Fibroblast of lung (primary cell): ENCODE measurements around the gene KIF11. TPM values are rescaled to one million over a fixed set of nuclear protein-coding genes. Genes with fewer than 3 reads are reported as not detected.

Experiments
- DNase-seq, 2 donors: peaks; one replicate each; pipeline versions ENCODE4 v3.0.0 to v3.0.0-alpha.2; 2010; ENCODE audit warnings: low read depth in 2 of 2
- H2AFZ ChIP-seq: 2 replicates; pipeline ENCODE4 v1.5.1; 2012; ENCODE audit warnings: low read length, control low read depth, inconsistent platforms
- H3K27ac ChIP-seq: 2 replicates; pipeline ENCODE4 v1.5.1; 2011; ENCODE audit warnings: low read length, control low read depth; ENCODE audit not compliant: insufficient read depth
- H3K27me3 ChIP-seq: 2 replicates; pipeline ENCODE4 v1.5.1; 2011; ENCODE audit warnings: mild to moderate bottlenecking, low read length; ENCODE audit not compliant: control insufficient read depth, insufficient read depth
- H3K36me3 ChIP-seq: 2 replicates; pipeline ENCODE4 v1.5.1; 2011; ENCODE audit warnings: low read length; ENCODE audit not compliant: control insufficient read depth, insufficient read depth
- H3K4me1 ChIP-seq: 2 replicates; pipeline ENCODE4 v1.5.1; 2011; ENCODE audit warnings: low read length; ENCODE audit not compliant: control insufficient read depth, insufficient read depth; ENCODE audit errors: extremely low read depth
- H3K4me2 ChIP-seq: 2 replicates; pipeline ENCODE4 v1.5.1; 2011; ENCODE audit warnings: low read length, control low read depth; ENCODE audit not compliant: insufficient read depth; ENCODE audit errors: extremely low read depth
- H3K4me3 ChIP-seq, 4 experiments: fragments of 200-600 bp in 1 of 4; sonication (generic) in 1 of 4; replicated peaks in 1 of 4; 2 replicates each; pipeline ENCODE4 v1.5.1; 2011 to 2016; ENCODE audit warnings: low read length in 4 of 4, low read depth in 3 of 4, mild to moderate bottlenecking in 3 of 4, control low read depth in 2 of 4, inconsistent platforms in 1 of 4, mixed read lengths in 1 of 4; ENCODE audit not compliant: insufficient read depth in 1 of 4; ENCODE audit errors: control extremely low read depth in 1 of 4
- H3K79me2 ChIP-seq: 2 replicates; pipeline ENCODE4 v1.5.1; 2012; ENCODE audit warnings: mild to moderate bottlenecking, low read length, inconsistent platforms; ENCODE audit not compliant: control insufficient read depth, insufficient read depth
- H3K9ac ChIP-seq: 2 replicates; pipeline ENCODE4 v1.5.1; 2011; ENCODE audit warnings: mild to moderate bottlenecking, low read length, control low read depth; ENCODE audit not compliant: insufficient read depth
- H3K9me3 ChIP-seq: 2 replicates; pipeline ENCODE4 v1.5.1; 2012; ENCODE audit warnings: low read depth, low read length; ENCODE audit not compliant: control insufficient read depth, insufficient read depth
- H4K20me1 ChIP-seq: 2 replicates; pipeline ENCODE4 v1.5.1; 2011; ENCODE audit warnings: low read length; ENCODE audit not compliant: control insufficient read depth, insufficient read depth; ENCODE audit errors: extremely low read depth
- CTCF ChIP-seq, 2 donors: IDR thresholded peaks in 1 of 2; conservative IDR thresholded peaks in 1 of 2; 1 replicate in 1 of 2; 2 replicates in 1 of 2; pipeline ENCODE4 v1.5.1; 2011 to 2012; ENCODE audit warnings: low read length in 2 of 2, control low read depth in 1 of 2, inconsistent platforms in 1 of 2, low read depth in 1 of 2, mild to moderate bottlenecking in 1 of 2
- EZH2 ChIP-seq: IDR thresholded peaks from 2 replicates; pipeline ENCODE4 v1.5.1; 2012; ENCODE audit warnings: low read length, control low read depth, mild to moderate bottlenecking; ENCODE audit errors: missing control alignments
- polyA plus RNA-seq, 2 donors: library from polyadenylated mRNA; depleted of rRNA in 1 of 2; stranded (reverse) in 1 of 2; unstranded in 1 of 2; fragments of >200 nt; gene quantifications; 2 replicates each; pipeline ENCODE4 v1.2.1, GENCODE V29; 2011 to 2012; ENCODE audit warnings: missing spikeins in 1 of 2
- total RNA-seq: library from RNA; depleted of rRNA; stranded (reverse); fragments of >200 nt; gene quantifications from 2 replicates; pipeline ENCODE4 v1.2.1, GENCODE V29; 2014

The KIF11 gene
- total and polyA plus RNA-seq, 2 donors (not counting 1 experiment from before 2014, with no cell fraction given): 7.5 to 8.9 TPM

DNA sequence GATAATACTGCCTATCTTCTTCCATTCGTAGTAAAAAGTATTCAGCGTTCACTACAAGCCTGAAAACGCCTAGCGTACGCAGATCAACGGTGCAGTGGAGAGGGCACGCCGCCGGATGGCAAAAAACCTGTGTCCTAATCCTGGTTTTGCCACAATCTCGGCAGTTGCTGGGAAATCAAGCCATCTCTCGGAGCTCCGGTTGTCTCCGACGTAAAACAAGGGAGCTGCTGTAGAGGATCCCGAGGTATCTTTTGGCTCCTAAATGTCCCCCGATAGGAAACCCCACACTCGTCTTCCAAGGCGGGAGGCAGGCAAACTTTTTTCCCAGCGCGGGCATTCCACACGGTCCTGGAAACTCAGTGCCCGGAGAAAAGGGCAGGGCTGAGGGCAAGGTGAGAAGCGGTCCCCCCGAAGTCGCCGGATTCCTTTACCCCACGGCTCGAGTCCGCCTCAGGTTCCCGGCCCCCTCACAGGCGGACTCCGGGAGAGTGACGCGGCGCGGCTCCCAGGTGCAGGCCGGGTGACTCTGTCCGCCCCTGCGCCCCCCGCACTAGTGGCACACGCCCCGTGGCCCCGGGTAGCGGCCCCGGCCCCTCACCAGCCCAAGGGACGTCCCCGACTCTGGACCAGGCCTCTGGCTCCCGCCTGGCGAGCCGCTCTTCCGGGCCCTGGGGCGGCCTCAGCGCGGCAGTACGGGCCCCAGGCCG, 19.7 kb upstream of the KIF11 start:
- Histone ChIP-seq H2AFZ (peak overlapping the region; percentile 20), H3K4me2 (peak overlapping the region; percentile 90), H3K36me3 (no peaks in the 10 kb centered on the region), H3K9ac (peak overlapping the region; percentile 74), H3K4me3 (peak overlapping the region; percentile 70 to 98 (median 82)), H3K9me3 (no peaks in the 10 kb centered on the region), H3K79me2 (peaks cover 19% of the 10 kb centered on the region), H3K27ac (peak overlapping the region; percentile 94), H3K27me3 (no peaks in the 10 kb centered on the region), H4K20me1 (no peaks in the 10 kb centered on the region), H3K4me1 (peaks cover 13% of the 10 kb centered on the region)
- DNase-seq: peak; percentile 47 to 50
- TF ChIP-seq EZH2: no peak
- TF ChIP-seq CTCF (conservative IDR thresholded peaks at IDR 0.05 in 1 of 2, IDR thresholded peaks at IDR 0.05 in 1 of 2; ENCODE audit: low read depth in 1 of 2, low read length in 2 of 2): peak in 1 of 2 donors; percentile 3

DNA sequence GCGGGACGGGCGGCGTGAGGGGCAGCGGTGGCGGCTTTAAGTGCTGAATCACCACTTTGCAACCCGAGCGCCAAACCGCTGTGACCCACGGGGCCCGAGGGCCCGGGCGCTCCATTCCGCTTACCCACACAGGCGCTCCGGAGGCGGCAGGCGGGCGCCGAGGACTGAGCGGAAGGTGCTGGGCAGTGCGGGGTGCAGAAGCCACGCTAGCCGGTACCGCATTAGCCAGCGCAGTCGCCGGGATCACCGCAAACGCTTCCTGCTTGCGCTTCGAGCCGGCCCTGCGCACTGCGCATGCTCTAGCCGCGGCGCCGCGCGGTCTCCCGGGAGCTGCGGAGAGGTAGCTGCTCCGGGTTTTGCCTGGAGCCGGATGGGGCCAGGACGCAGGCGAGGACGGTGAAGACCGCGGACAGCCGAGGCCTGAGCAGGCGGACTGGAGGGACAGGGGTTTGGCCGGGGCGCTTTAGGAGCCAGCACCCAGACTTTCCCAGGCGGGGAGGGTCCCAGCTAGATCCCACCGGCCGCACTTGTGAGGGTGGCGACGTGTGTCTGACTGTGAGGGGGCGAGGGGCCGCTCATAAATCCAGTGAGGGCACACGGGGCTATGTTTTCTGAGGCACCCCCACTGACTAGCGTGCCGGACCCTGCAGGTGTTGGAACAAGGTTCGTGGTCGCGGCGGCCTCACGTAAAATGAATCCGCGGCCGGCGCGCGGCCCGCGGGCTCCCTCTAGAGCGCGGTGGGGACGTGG, 19.0 kb upstream of the KIF11 start, which contains the start of gene IDE:
TSS of gene IDE (minus strand) at position 296 of the 750 bp plus-strand sequence. CDS start at position 222, 74 bp downstream.
- DNase-seq: peak; percentile 88 to 95
- peak within 1 kb of the TSS; percentile 94 for H3K27ac ChIP-seq
- no peak for TF ChIP-seq EZH2
- peak; percentile 64 to 81 for TF ChIP-seq CTCF (conservative IDR thresholded peaks at IDR 0.05 in 1 of 2, IDR thresholded peaks at IDR 0.05 in 1 of 2; ENCODE audit: low read depth in 1 of 2, low read length in 2 of 2)

More for the DNA sequence above, 19.0 kb upstream of the KIF11 start, which contains the start of gene IDE:
- Histone ChIP-seq H3K4me3 (peak within 1 kb of the TSS; percentile 70 to 98 (median 82)), H4K20me1 (no peaks in the 10 kb centered on the region), H3K9ac (peak within 1 kb of the TSS; percentile 74), H2AFZ (peak within 1 kb of the TSS; percentile 89), H3K9me3 (no peaks in the 10 kb centered on the region), H3K79me2 (peaks cover 19% of the 10 kb centered on the region), H3K4me1 (peaks cover 13% of the 10 kb centered on the region), H3K36me3 (no peaks in the 10 kb centered on the region), H3K27me3 (no peaks in the 10 kb centered on the region), H3K4me2 (peak within 1 kb of the TSS; percentile 90)
